Mucosa of rectum (tissue), 2 donors: ENCODE measurements around the gene PLAC9.
A peak's percentile ranks its signal among the peaks of the same experiment; 100 is the strongest.

Experiments used
- H3K27ac ChIP-seq, 2 donors: one replicate each; pipeline ENCODE4 v1.7.0; 2013; ENCODE audit warnings: inconsistent platforms in 2 of 2, low read depth in 2 of 2, low read length in 2 of 2
- H3K27me3 ChIP-seq, 2 donors: one replicate each; pipeline ENCODE4 v1.7.0; 2013; ENCODE audit warnings: low read length in 2 of 2; ENCODE audit not compliant: control insufficient read depth in 2 of 2, insufficient read depth in 2 of 2
- H3K36me3 ChIP-seq, 2 donors: one replicate each; pipeline ENCODE4 v1.7.0; 2013; ENCODE audit warnings: low read length in 2 of 2; ENCODE audit not compliant: control insufficient read depth in 2 of 2, insufficient read depth in 2 of 2
- H3K4me1 ChIP-seq, 2 donors: one replicate each; pipeline ENCODE4 v1.7.0; 2013; ENCODE audit warnings: low read length in 2 of 2, mild to moderate bottlenecking in 1 of 2; ENCODE audit not compliant: control insufficient read depth in 2 of 2, insufficient read depth in 2 of 2
- H3K4me3 ChIP-seq, 2 donors: one replicate each; pipeline ENCODE4 v1.7.0; 2013; ENCODE audit warnings: low read length in 2 of 2
- H3K9ac ChIP-seq, 2 donors: one replicate each; pipeline ENCODE4 v1.7.0; 2013; ENCODE audit warnings: low read length in 2 of 2, low read depth in 1 of 2, mild to moderate bottlenecking in 1 of 2
- H3K9me3 ChIP-seq, 2 donors: one replicate each; pipeline ENCODE4 v1.7.0; 2013; ENCODE audit warnings: low read length in 2 of 2; ENCODE audit not compliant: control insufficient read depth in 2 of 2
- donor health status: healthy.
- donor health status: Normal muscosa, but diverticular disease.

PLAC9 gene

DNA sequence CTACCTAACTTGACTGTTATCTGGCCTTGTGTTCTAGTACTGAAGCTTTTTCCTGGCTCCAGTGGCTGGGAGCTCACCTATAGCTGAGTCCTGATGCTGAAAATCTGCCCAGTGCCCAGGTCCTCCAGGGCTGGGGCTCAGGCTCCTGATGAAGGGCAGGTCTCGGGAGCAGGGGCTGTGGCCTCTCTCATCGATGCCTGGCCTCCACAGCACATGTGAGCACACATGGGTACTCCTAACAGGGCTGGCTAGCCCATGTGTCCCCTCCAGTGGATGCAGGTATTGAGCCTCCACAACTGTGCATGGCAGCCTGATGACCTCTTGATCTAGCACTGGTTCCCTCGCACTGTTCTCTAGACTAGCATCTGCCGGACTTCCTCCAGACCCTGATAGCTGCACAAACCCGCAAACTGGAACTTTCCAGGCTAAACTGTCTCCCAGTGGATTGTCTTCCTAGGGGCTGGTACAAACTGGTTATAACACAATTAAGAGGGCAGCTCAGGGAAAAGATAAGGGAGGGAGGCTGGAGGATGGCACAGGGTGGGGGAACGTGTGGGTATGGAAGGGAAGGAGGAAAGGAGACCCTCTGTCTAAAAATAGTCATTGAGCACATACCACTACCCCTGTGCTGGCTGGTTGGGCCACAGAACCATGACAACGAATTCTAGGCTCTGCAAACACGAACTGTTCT is 35.1 kb downstream of the PLAC9 start:
- Histone ChIP-seq H3K4me1 (peaks cover 30 to 60% of the 10 kb centered on the region in 2 donors), H3K4me3 (no peak overlapping the region), H3K27me3 (no peaks in the 10 kb centered on the region), H3K27ac (no peak overlapping the region), H3K36me3 (peaks cover 55 to 70% of the 10 kb centered on the region in 2 donors), H3K9ac (no peak overlapping the region), H3K9me3 (no peaks in the 10 kb centered on the region)

DNA sequence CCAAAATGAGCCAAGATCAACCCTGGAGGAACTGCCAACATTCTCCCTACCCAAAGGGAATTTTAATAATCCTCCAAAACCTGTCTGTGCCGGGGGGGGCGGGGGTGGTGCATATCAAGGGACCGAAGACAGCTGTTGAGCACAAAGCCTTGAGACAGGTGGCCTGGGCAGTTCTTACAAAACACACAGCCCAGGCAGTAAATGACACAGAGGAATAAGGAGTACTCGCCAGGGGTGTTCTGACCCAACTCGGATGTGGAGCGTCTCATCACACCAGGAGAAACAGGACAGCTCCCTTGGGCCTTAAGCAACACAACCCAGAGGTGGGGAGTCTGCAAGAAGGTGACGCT is 35.6 kb downstream of the PLAC9 start:
- H3K36me3 ChIP-seq = peaks cover 50 to 68% of the 10 kb centered on the region in 2 donors
- H3K4me1 ChIP-seq = peaks cover 33 to 63% of the 10 kb centered on the region in 2 donors
- H3K4me3 ChIP-seq = no peak overlapping the region
- no peaks in the 10 kb centered on the region for H3K9me3 ChIP-seq
- H3K9ac ChIP-seq = no peak overlapping the region
- H3K27me3 ChIP-seq = no peaks in the 10 kb centered on the region
- no peak overlapping the region for H3K27ac ChIP-seq

DNA sequence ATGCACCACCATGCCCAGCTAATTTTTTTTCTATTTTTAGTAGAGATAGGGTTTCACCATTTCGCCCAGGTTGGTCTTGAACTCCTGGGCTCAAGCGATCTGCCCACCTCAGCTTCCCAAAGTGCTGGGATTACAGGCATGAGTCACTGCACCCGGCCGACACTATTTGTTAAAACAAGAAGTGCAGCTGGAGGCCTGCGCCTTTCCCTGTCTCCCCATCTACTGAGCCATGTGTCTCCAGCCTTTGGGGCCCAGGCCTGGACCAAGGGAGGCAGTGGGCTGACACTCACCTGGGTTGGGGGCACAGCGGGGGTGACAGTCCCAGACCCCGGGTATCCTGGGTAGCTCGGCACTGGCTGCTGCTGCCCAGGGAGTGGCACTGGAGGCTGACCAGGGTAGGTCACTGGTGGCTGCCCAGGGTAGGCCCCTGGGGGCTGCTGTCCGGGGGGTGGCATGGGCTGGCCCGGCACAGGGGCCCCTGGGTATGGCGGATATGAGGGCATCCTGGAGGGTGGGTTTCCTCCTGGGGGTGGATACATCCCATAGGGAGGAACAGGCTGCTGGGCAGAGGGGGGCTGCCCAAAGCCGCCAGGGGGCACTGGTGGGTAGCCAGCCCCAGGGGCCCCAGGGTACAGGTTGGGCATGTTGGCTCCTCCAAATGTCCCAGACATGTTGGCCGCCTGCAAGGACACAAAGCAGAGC is 36.3 kb downstream of the PLAC9 start:
- Histone ChIP-seq H3K27ac (no peak overlapping the region), H3K9ac (no peak overlapping the region), H3K4me3 (no peak overlapping the region), H3K4me1 (peaks cover 31 to 63% of the 10 kb centered on the region in 2 donors), H3K36me3 (peaks cover 45 to 64% of the 10 kb centered on the region in 2 donors), H3K27me3 (no peaks in the 10 kb centered on the region), H3K9me3 (no peaks in the 10 kb centered on the region)

DNA sequence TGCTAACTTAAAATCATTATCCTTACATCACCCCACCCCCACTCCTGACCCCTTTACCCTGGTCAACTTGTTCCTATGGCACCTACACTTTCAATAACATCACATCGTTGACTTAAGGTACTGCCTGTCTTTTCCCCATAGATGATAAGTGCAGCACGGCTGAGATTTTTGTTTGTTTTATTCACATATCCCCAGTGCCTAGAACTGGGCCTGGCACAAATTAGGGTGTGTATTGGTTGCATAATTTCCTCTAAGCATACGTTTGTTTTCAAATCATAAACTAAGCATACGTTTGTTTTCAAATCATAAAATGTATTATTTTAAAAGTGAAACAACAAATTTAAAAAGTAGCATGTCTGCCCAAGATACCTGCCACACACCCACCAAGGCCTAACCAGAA is 37.5 kb downstream of the PLAC9 start:
- H3K27ac ChIP-seq = peak overlapping the region; percentile 73 to 91
- no peaks in the 10 kb centered on the region for H3K27me3 ChIP-seq
- H3K4me3 ChIP-seq = no peak overlapping the region
- H3K9ac ChIP-seq = peak overlapping the region; percentile 26 to 72
- H3K9me3 ChIP-seq = no peaks in the 10 kb centered on the region
- peaks cover 35 to 52% of the 10 kb centered on the region in 2 donors for H3K36me3 ChIP-seq
- H3K4me1 ChIP-seq = peaks cover 26 to 53% of the 10 kb centered on the region in 2 donors

DNA sequence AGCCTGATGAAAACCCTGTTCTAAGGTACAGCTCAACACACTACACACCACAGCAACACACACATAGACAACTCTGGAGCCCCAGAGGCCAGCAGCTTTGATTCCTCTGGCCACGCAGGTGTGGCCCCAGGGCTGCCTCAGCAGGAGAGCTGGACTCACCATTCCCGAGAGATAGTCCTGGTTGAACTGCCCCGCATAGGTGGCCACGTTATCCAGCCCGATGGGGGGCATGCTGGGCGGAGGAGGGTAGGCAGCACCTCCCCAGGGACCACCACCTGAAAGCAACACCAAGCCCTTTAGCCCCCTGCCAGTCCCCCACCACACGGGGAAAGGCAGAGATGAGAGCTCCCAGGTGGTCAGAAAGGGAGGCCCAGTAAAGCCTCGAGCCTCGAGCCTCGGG is 38.1 kb downstream of the PLAC9 start:
- peaks cover 26 to 49% of the 10 kb centered on the region in 2 donors for H3K4me1 ChIP-seq
- H3K27me3 ChIP-seq = no peaks in the 10 kb centered on the region
- no peaks in the 10 kb centered on the region for H3K9me3 ChIP-seq
- peak overlapping the region; percentile 73 to 91 for H3K27ac ChIP-seq
- peak overlapping the region; percentile 26 to 72 for H3K9ac ChIP-seq
- H3K36me3 ChIP-seq = peaks cover 31 to 46% of the 10 kb centered on the region in 2 donors
- H3K4me3 ChIP-seq = no peak overlapping the region

DNA sequence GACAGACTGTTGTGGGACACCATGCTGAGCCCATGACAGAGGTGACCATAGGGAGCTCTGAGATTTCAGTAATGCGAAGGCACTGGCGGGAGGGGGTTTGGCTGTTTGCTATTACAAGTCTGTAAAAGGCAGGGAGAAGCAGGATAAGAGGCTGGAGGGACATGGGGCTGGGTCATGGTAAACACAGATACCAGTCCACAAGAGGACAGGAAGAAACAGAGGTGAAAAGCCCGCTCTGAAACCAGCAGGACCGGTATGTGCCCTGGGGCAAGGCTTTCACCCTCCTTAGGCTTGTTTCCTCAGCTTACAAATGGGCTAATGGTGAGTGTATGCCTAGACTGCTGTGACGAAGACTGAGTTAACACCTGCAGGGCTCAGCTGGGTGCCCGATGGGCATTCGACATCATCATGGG is 38.7 kb downstream of the PLAC9 start:
- Histone ChIP-seq H3K36me3 (peaks cover 26 to 42% of the 10 kb centered on the region in 2 donors), H3K9ac (peak overlapping the region in 1 of 2 donors; percentile 72), H3K4me3 (no peak overlapping the region), H3K9me3 (no peaks in the 10 kb centered on the region), H3K4me1 (peaks cover 26 to 46% of the 10 kb centered on the region in 2 donors), H3K27me3 (no peaks in the 10 kb centered on the region), H3K27ac (peak overlapping the region; percentile 73 to 91)

DNA sequence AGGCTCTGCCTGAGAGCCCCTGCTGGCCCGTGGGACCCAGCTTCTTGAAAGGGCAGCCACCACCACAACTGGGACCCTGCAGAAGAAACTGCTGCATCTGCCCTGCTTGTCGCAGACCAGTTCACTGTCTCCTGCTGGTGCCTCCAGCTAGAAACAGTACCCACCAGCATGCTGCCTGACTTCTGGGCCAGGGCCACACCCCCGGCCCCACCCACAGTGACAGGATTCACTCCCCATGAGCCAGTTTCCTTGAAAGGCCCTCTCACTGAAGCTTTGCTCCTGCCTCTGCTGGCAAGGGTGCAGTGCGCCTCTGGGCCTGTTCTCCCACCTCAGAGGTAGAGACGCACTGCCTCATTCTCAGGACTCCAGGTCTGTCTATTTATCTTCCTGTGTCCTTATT is 40.4 kb downstream of the PLAC9 start:
- H3K27me3 ChIP-seq = no peaks in the 10 kb centered on the region
- peaks cover 19 to 29% of the 10 kb centered on the region in 2 donors for H3K36me3 ChIP-seq
- H3K4me3 ChIP-seq = no peak overlapping the region
- H3K4me1 ChIP-seq = peaks cover 26 to 49% of the 10 kb centered on the region in 2 donors
- H3K27ac ChIP-seq = peak overlapping the region; percentile 38 to 91
- H3K9me3 ChIP-seq = no peaks in the 10 kb centered on the region
- peak overlapping the region in 1 of 2 donors; percentile 72 for H3K9ac ChIP-seq

DNA sequence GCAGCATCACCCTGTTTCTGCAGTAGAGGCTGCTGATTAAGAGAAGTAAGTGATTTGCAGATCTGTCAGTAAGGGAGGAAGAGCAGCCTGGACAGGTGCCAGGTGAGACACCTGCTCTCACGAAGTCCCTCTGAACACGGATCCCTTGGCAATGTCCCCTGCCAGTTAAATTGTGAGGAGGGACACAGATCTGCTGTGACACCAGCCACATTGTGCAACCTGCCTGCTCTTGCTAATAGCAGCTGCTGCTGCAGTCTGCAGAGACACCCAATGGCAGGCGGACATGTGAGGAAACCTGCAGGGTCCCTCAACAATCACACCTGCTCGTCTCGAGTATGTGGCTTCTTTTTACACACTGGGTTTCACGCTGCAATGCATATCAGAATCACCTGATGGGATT is 40.9 kb downstream of the PLAC9 start:
- H3K9ac ChIP-seq = peak overlapping the region in 1 of 2 donors; percentile 72
- H3K4me1 ChIP-seq = peaks cover 26 to 49% of the 10 kb centered on the region in 2 donors
- H3K36me3 ChIP-seq = peaks cover 19 to 29% of the 10 kb centered on the region in 2 donors
- H3K27ac ChIP-seq = peak overlapping the region in 1 of 2 donors; percentile 91
- H3K4me3 ChIP-seq = no peak overlapping the region
- no peaks in the 10 kb centered on the region for H3K9me3 ChIP-seq
- H3K27me3 ChIP-seq = no peaks in the 10 kb centered on the region

DNA sequence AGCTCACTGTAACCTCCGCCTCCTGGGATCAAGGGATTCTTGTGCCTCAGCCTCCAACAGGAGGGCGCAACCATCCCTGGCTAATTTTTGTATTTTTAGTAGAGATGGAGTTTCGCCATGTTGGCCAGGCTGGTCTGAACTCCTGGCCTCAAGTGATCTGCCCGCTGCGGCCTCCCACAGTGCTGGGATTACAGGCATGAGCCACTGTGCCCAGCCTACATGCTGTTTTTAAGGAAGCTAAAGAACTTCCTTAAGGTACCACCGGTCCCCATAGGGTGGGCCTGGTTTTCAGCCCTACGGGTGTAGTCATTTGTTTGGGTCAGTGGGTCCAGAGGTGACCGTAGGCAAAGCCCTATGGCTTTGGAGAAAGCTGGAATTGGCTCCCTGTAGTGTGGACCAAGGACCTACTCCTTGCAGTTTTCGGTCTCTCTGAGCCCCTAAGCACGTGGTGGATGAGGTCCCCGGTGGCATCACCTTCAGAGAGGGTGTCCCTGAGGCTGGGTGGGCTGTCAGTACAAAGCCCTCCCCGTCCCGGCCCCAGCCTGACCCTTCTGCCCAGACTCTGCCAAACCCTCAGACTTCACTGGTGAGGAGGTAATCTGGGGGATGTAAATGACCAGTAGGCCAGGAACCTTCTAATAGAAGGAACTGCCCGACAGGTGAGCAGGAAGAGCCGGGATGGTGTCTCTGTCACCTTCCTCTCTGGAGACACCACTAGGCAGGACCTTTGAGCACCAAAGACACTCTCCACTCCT is 42.3 kb downstream of the PLAC9 start:
- Histone ChIP-seq H3K4me1 (peaks cover 26 to 43% of the 10 kb centered on the region in 2 donors), H3K4me3 (no peak overlapping the region), H3K9me3 (no peaks in the 10 kb centered on the region), H3K27ac (no peak overlapping the region), H3K27me3 (no peaks in the 10 kb centered on the region), H3K36me3 (peaks cover 19 to 29% of the 10 kb centered on the region in 2 donors), H3K9ac (no peak overlapping the region)

DNA sequence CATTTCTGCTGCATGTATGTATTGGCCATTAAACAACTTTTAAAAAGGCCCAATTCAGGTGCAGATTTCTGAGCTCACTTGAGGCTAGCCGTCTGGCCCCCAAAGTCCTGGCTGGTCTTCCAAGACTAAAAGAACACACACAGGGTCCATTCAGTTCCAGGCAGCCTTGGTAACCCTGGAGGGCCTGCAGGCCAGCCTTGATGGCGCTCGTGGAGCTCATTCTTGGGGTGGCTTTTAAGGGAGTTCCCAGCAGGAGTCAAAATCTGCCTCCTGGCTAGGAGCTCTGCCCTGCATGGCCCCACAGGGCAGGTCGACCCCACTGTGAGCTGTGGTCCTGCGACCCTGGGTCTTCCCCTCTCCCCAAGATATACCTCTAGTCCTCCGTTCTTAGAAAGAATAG is 44.0 kb downstream of the PLAC9 start:
- peaks cover 13 to 27% of the 10 kb centered on the region in 2 donors for H3K4me1 ChIP-seq
- H3K9me3 ChIP-seq = no peaks in the 10 kb centered on the region
- no peak overlapping the region for H3K9ac ChIP-seq
- H3K27ac ChIP-seq = no peak overlapping the region
- peaks cover 11 to 21% of the 10 kb centered on the region in 2 donors for H3K36me3 ChIP-seq
- H3K4me3 ChIP-seq = no peak overlapping the region
- H3K27me3 ChIP-seq = no peaks in the 10 kb centered on the region
